Choroid plexus epithelial cell (primary cell): ENCODE results near the gene MRAP2.

Experiments
- DNase-seq: peaks from one replicate; pipeline ENCODE4 v3.0.0-alpha.2; 2010; ENCODE audit warnings: low read depth
- H3K4me3 ChIP-seq: 2 replicates; pipeline ENCODE4 v1.5.1; 2011; ENCODE audit warnings: low read depth, mild to moderate bottlenecking, control low read depth, low read length, moderate library complexity
- CTCF ChIP-seq: conservative IDR thresholded peaks from 2 replicates; pipeline ENCODE4 v1.5.1; 2011; ENCODE audit warnings: low read depth, mild to moderate bottlenecking, control low read depth, inconsistent platforms, low read length, moderate library complexity

MRAP2 gene

GRCh38 chr6:84135291-84135690, 101.7 kb downstream of the MRAP2 start:
- H3K4me3 ChIP-seq: no peak overlapping the region
- no peak for TF ChIP-seq CTCF
- no peak for DNase-seq

GRCh38 chr6:84136364-84137050, 102.9 kb downstream of the MRAP2 start:
- peak; percentile 47 for DNase-seq
- no peak overlapping the region for H3K4me3 ChIP-seq
- no peak for TF ChIP-seq CTCF

GRCh38 chr6:84137051-84137375, 103.4 kb downstream of the MRAP2 start:
- no peak for TF ChIP-seq CTCF
- DNase-seq: peak; percentile 96
- H3K4me3 ChIP-seq: no peak overlapping the region

- no peak overlapping the region for H3K4me3 ChIP-seq
- no peak for TF ChIP-seq CTCF
- DNase-seq: peak; percentile 77
These were observed 104.5 kb downstream of the MRAP2 start for GRCh38 chr6:84137989-84138575.

GRCh38 chr6:84139311-84139710, 105.7 kb downstream of the MRAP2 start:
- no peak overlapping the region for H3K4me3 ChIP-seq

More at GRCh38 chr6:84139311-84139710, 105.7 kb downstream of the MRAP2 start:
- DNase-seq: no peak
- no peak for TF ChIP-seq CTCF
